GM12801 (cell line): Measurements from ENCODE around the gene ESR1.

ENCODE experiments used
- CTCF ChIP-seq: IDR thresholded peaks from one replicate; pipeline ENCODE4 v1.5.1; 2011; ENCODE audit warnings: control low read depth; ENCODE audit not compliant: insufficient read length; ENCODE audit errors: extremely low read depth

Gene ESR1

GRCh38 chr6:152034631-152035030 is 227.1 kb downstream of the ESR1 start:
- no peak for TF ChIP-seq CTCF

GRCh38 chr6:152046118-152046517 is 238.6 kb downstream of the ESR1 start:
- TF ChIP-seq CTCF: no peak

GRCh38 chr6:152048921-152049320 is 241.4 kb downstream of the ESR1 start:
- TF ChIP-seq CTCF: no peak

GRCh38 chr6:152049502-152049901 is 242.0 kb downstream of the ESR1 start:
- no peak for TF ChIP-seq CTCF

GRCh38 chr6:152050451-152051195 is 243.1 kb downstream of the ESR1 start:
- no peak for TF ChIP-seq CTCF

GRCh38 chr6:152052061-152052460 is 244.6 kb downstream of the ESR1 start:
- TF ChIP-seq CTCF: no peak

- no peak for TF ChIP-seq CTCF
Observed at GRCh38 chr6:152053332-152053731, 245.8 kb downstream of the ESR1 start.

GRCh38 chr6:152054441-152054840 is 247.0 kb downstream of the ESR1 start:
- TF ChIP-seq CTCF: no peak
